Measurements from ENCODE around the gene TAC3.
"Not testable (repeated sequence)": the region's sequence is repeated elsewhere in the genome, so short reads cannot be mapped to it uniquely, and the experiment has no call there.

Gene TAC3

GRCh38 chr12:56980268-56980667 lies 36.1 kb downstream of the TAC3 start:
- DNase-seq: no peak

GRCh38 chr12:56979628-56980027 lies 36.7 kb downstream of the TAC3 start:
- DNase-seq: no peak

GRCh38 chr12:56978397-56979138 lies 37.8 kb downstream of the TAC3 start:
- no peak for DNase-seq

GRCh38 chr12:56977361-56977760 lies 39.0 kb downstream of the TAC3 start:
- not testable (repeated sequence) for DNase-seq

GRCh38 chr12:56974224-56974623 lies 42.1 kb downstream of the TAC3 start:
- not testable (repeated sequence) for DNase-seq

- not testable (repeated sequence) for DNase-seq
Measured at GRCh38 chr12:56968910-56969309, 47.4 kb downstream of the TAC3 start.

GRCh38 chr12:56965997-56966642 lies 50.2 kb downstream of the TAC3 start:
- not testable (repeated sequence) for DNase-seq

GRCh38 chr12:56965124-56965523 lies 51.2 kb downstream of the TAC3 start:
- DNase-seq: not testable (repeated sequence)

GRCh38 chr12:56963557-56963956 lies 52.8 kb downstream of the TAC3 start:
- not testable (repeated sequence) for DNase-seq

GRCh38 chr12:56962247-56962646 lies 54.1 kb downstream of the TAC3 start:
- not testable (repeated sequence) for DNase-seq
